Anterior cingulate cortex (tissue), 58 donors: ENCODE results near the gene OBI1.

Experiments used
- DNase-seq, 58 donors: peaks; one replicate each; lab custom pipeline; 2025; lab: John Stamatoyannopoulos, UW

The OBI1 gene

GRCh38 chr13:78658630-78659449, at the start of gene OBI1:
TSS of gene OBI1 (minus strand) at chr13:78659155. CDS start at chr13:78659120, 35 bp downstream.
- peak; percentile 29 to 95 (median 83) for DNase-seq

GRCh38 chr13:78701383-78701782, 42.4 kb upstream of the OBI1 start:
- no peak for DNase-seq

- DNase-seq, result no peak
These were observed 41.4 kb upstream of the OBI1 start for GRCh38 chr13:78700121-78700910.

- DNase-seq, result no peak
These were observed 30.1 kb upstream of the OBI1 start for GRCh38 chr13:78689011-78689410.

- DNase-seq, result no peak
These were observed 27.5 kb upstream of the OBI1 start for GRCh38 chr13:78686461-78686860.

GRCh38 chr13:78680576-78681350, 21.8 kb upstream of the OBI1 start:
- no peak for DNase-seq

GRCh38 chr13:78680115-78680561, 21.2 kb upstream of the OBI1 start:
- no peak for DNase-seq

GRCh38 chr13:78679329-78679728, 20.4 kb upstream of the OBI1 start:
- no peak for DNase-seq

GRCh38 chr13:78675112-78675511, 16.2 kb upstream of the OBI1 start:
- no peak for DNase-seq

- no peak for DNase-seq
These were observed 15.7 kb upstream of the OBI1 start for GRCh38 chr13:78674638-78675037.

GRCh38 chr13:78662467-78662866, 3.5 kb upstream of the OBI1 start:
- no peak for DNase-seq

- DNase-seq, result no peak
These were observed 1.5 kb upstream of the OBI1 start for GRCh38 chr13:78660495-78660857.

GRCh38 chr13:78659732-78660494, 958 bp upstream of the OBI1 start:
- peak in 7 of 58 donors; percentile 1 to 5 (median 2) for DNase-seq

GRCh38 chr13:78659450-78659730, 435 bp upstream of the OBI1 start:
- DNase-seq, result no peak

- DNase-seq, result no peak
These were observed 991 bp downstream of the OBI1 start for GRCh38 chr13:78657699-78658629.

- DNase-seq, result no peak
These were observed 3.0 kb downstream of the OBI1 start for GRCh38 chr13:78655906-78656305.

GRCh38 chr13:78655007-78655406, 3.9 kb downstream of the OBI1 start:
- no peak for DNase-seq

- DNase-seq, result no peak
These were observed 6.3 kb downstream of the OBI1 start for GRCh38 chr13:78652651-78653050.

GRCh38 chr13:78650717-78651083, 8.3 kb downstream of the OBI1 start:
- DNase-seq, result no peak
